HFF-Myc (cell line): ENCODE measurements around the gene NR1I3.

Source experiments
- DNase-seq: peaks from one replicate; pipeline ENCODE4 v3.0.0-alpha.2; 2011; ENCODE audit warnings: low read depth; ENCODE audit errors: extremely low read depth
- H3K4me3 ChIP-seq: replicated peaks from 2 replicates; pipeline ENCODE4 v1.5.1; 2011; ENCODE audit warnings: low read depth, mild to moderate bottlenecking, control low read depth, low read length
- TF ChIP-seq, protein P1 (sequence below): IDR thresholded peaks from 2 replicates; pipeline ENCODE4 v1.5.1; 2012; ENCODE audit warnings: mild to moderate bottlenecking, low read depth, low read length, control low read depth; ENCODE audit errors: missing control alignments

Gene NR1I3

GRCh38 chr1:161230762-161231161 lies 7.2 kb downstream of the NR1I3 start:
- DNase-seq, result no peak
- H3K4me3 ChIP-seq, result no peak overlapping the region
- TF ChIP-seq, protein P1, sequence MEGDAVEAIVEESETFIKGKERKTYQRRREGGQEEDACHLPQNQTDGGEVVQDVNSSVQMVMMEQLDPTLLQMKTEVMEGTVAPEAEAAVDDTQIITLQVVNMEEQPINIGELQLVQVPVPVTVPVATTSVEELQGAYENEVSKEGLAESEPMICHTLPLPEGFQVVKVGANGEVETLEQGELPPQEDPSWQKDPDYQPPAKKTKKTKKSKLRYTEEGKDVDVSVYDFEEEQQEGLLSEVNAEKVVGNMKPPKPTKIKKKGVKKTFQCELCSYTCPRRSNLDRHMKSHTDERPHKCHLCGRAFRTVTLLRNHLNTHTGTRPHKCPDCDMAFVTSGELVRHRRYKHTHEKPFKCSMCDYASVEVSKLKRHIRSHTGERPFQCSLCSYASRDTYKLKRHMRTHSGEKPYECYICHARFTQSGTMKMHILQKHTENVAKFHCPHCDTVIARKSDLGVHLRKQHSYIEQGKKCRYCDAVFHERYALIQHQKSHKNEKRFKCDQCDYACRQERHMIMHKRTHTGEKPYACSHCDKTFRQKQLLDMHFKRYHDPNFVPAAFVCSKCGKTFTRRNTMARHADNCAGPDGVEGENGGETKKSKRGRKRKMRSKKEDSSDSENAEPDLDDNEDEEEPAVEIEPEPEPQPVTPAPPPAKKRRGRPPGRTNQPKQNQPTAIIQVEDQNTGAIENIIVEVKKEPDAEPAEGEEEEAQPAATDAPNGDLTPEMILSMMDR, result no peak

- no peak for DNase-seq
- TF ChIP-seq, protein P1, result peak; percentile 9
- no peak overlapping the region for H3K4me3 ChIP-seq
These were observed 8.1 kb downstream of the NR1I3 start for GRCh38 chr1:161229896-161230295.

GRCh38 chr1:161228032-161228431 lies 10.0 kb downstream of the NR1I3 start:
- no peak for DNase-seq
- H3K4me3 ChIP-seq, result no peak overlapping the region
- TF ChIP-seq, protein P1, result no peak

DNA sequence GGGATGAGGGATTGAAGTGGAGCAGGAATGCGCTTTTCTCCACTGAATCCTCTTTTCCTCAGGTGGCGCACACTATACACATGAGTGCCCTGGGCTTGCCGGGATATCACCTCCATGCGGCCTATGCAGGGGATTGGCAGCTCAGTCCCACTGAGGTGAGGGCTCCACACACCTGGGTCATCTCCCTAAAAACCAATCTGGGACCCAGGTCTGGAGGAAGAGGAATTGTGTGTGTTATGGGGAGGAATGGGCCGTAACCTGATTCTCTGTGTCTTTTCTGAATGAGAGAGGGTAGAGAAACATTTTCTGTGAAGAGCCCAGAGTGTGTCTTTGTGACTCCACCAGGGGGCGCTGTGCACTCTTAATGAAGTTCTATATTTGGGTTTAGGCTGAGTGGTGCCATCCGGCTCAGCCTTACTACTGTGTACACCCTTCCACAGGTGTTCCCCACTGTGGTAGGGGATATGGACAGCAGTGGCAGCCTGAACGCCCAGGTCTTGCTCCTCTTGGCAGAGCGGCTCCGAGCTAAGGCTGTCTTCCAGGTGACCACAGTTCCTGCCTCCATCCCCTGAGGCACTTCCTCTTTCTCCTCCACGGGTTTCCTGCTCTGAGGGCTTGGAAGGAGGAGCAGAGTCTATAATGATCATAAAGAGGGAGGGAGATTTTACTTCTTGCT lies 10.7 kb downstream of the NR1I3 start:
- peak overlapping the region; percentile 65 for H3K4me3 ChIP-seq
- peak; percentile 55 for DNase-seq
- TF ChIP-seq, protein P1, result peak; percentile 79

DNA sequence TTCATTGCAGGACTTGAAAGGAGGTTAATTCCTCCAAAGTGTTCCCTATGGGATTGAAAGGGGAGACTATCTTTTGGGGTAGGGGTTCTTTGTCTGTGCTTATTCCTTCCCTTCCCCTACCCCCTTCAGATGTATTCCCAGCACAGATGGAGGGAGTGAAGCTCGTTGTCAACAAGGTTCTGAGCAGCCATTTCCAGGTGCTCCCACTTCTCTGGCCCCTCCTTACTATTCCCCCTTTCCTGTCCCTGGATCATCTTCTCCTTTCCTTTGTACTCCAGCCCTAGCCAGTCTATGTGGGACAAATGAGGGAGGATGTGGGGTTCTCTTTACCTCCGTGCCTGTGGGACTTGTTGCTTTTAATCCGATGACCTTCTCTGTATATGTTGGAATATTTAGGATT lies 11.2 kb downstream of the NR1I3 start:
- TF ChIP-seq, protein P1, result no peak
- no peak for DNase-seq
- H3K4me3 ChIP-seq, result peak overlapping the region; percentile 65

GRCh38 chr1:161226320-161226711 lies 11.7 kb downstream of the NR1I3 start:
- DNase-seq, result no peak

More at GRCh38 chr1:161226320-161226711, 11.7 kb downstream of the NR1I3 start:
- TF ChIP-seq, protein P1, result no peak
- peak overlapping the region; percentile 65 for H3K4me3 ChIP-seq
